ENCODE results near the gene RPS6KA5.

Gene RPS6KA5

GRCh38 chr14:90805662-90806540 is 254.5 kb downstream of the RPS6KA5 start:
- H3K27me3 Mint-ChIP-seq = no peaks in the 10 kb centered on the region
- H3K4me1 Mint-ChIP-seq = peaks cover 13% of the 10 kb centered on the region
- ATAC-seq = no peak
- H3K4me3 Mint-ChIP-seq = no peak overlapping the region
- H3K9me3 Mint-ChIP-seq = no peaks in the 10 kb centered on the region
- peak overlapping the region in 1 of 2 donors; percentile 23 for H3K27ac Mint-ChIP-seq
- no peak for DNase-seq

- H3K4me3 Mint-ChIP-seq = no peak overlapping the region
- ATAC-seq (no peak), DNase-seq (no peak)
- no peaks in the 10 kb centered on the region for H3K27me3 Mint-ChIP-seq
- H3K4me1 Mint-ChIP-seq = peaks cover 13% of the 10 kb centered on the region
- H3K9me3 Mint-ChIP-seq = no peaks in the 10 kb centered on the region
- H3K27ac Mint-ChIP-seq = no peak overlapping the region
Observed at GRCh38 chr14:90805084-90805391, 255.4 kb downstream of the RPS6KA5 start.

- H3K4me1 Mint-ChIP-seq = peaks cover 13% of the 10 kb centered on the region
Observed at GRCh38 chr14:90804292-90805083, 256.0 kb downstream of the RPS6KA5 start.

GRCh38 chr14:90803249-90803648 is 257.2 kb downstream of the RPS6KA5 start:
- no peak for ATAC-seq
- no peak overlapping the region for H3K4me3 Mint-ChIP-seq
- H3K27ac Mint-ChIP-seq = no peak overlapping the region

More at GRCh38 chr14:90804292-90805083, 256.0 kb downstream of the RPS6KA5 start:
- DNase-seq (no peak), ATAC-seq (no peak)
- Mint-ChIP-seq H3K27ac (no peak overlapping the region), H3K9me3 (no peaks in the 10 kb centered on the region), H3K27me3 (no peaks in the 10 kb centered on the region), H3K4me3 (no peak overlapping the region)

GRCh38 chr14:90799420-90799819 is 261.0 kb downstream of the RPS6KA5 start:
- Mint-ChIP-seq H3K9me3 (no peaks in the 10 kb centered on the region), H3K27me3 (no peaks in the 10 kb centered on the region), H3K27ac (no peak overlapping the region), H3K4me1 (peaks cover 13% of the 10 kb centered on the region), H3K4me3 (no peak overlapping the region)
- ATAC-seq (no peak), DNase-seq (no peak)

More at GRCh38 chr14:90803249-90803648, 257.2 kb downstream of the RPS6KA5 start:
- Mint-ChIP-seq H3K9me3 (no peaks in the 10 kb centered on the region), H3K27me3 (no peaks in the 10 kb centered on the region), H3K4me1 (peaks cover 13% of the 10 kb centered on the region)
- no peak for DNase-seq

- DNase-seq (no peak), ATAC-seq (no peak)
- Mint-ChIP-seq H3K4me3 (no peak overlapping the region), H3K27me3 (no peaks in the 10 kb centered on the region), H3K4me1 (peaks cover 7% of the 10 kb centered on the region), H3K9me3 (no peaks in the 10 kb centered on the region), H3K27ac (no peak overlapping the region)
Observed at GRCh38 chr14:90797919-90798318, 262.5 kb downstream of the RPS6KA5 start.
